OCI-LY1 (cell line): ENCODE results near the gene PCSK5.

Experiments used
- H2AFZ ChIP-seq: fragments of 200-600 bp; sonication (generic), shearing (Covaris generic); 2 replicates; pipeline ENCODE4 v1.6.0; 2014; ENCODE audit warnings: antibody characterized with exemption, mild to moderate bottlenecking, low read length
- H3F3A ChIP-seq: fragments of 200-600 bp; sonication (generic), shearing (Covaris generic); 2 replicates; pipeline ENCODE4 v1.6.0; 2014; ENCODE audit warnings: mild to moderate bottlenecking, antibody characterized with exemption, low read length, moderate library complexity; ENCODE audit not compliant: insufficient read depth
- H3K27ac ChIP-seq: fragments of 200-600 bp; sonication (generic); 2 replicates; pipeline ENCODE4 v1.5.1; 2014; ENCODE audit warnings: low read length, mixed run types, mild to moderate bottlenecking, low read depth; ENCODE audit not compliant: poor library complexity, severe bottlenecking
- H3K27me3 ChIP-seq: fragments of 200-600 bp; sonication (generic); 2 replicates; pipeline ENCODE4 v1.6.0; 2014; ENCODE audit warnings: antibody characterized with exemption, mild to moderate bottlenecking, low read length, moderate library complexity; ENCODE audit not compliant: insufficient read depth
- H3K36me3 ChIP-seq: fragments of 200-600 bp; sonication (generic); 2 replicates; pipeline ENCODE4 v1.6.1; 2014; ENCODE audit warnings: mild to moderate bottlenecking, antibody characterized with exemption, low read length, moderate library complexity, mixed read lengths; ENCODE audit not compliant: insufficient read depth
- H3K4me1 ChIP-seq: fragments of 200-600 bp; sonication (generic); 2 replicates; pipeline ENCODE4 v1.5.1; 2014; ENCODE audit warnings: mild to moderate bottlenecking, low read length, moderate library complexity; ENCODE audit not compliant: insufficient read depth, severe bottlenecking
- H3K4me2 ChIP-seq: fragments of 200-600 bp; sonication (generic), shearing (Covaris generic); 2 replicates; pipeline ENCODE4 v1.6.1; 2014; ENCODE audit warnings: low read length
- H3K4me3 ChIP-seq: fragments of 200-600 bp; sonication (generic); 2 replicates; pipeline ENCODE4 v1.5.1; 2014; ENCODE audit warnings: low read length, low read depth, mild to moderate bottlenecking, mixed read lengths; ENCODE audit not compliant: poor library complexity, severe bottlenecking
- H3K79me2 ChIP-seq: fragments of 200-600 bp; shearing (Covaris generic); 2 replicates; pipeline ENCODE4 v1.6.1; 2016; ENCODE audit warnings: mixed run types, low read length, mixed read lengths; ENCODE audit not compliant: insufficient read depth
- H3K9ac ChIP-seq: fragments of 200-600 bp; sonication (generic), shearing (Covaris generic); 2 replicates; pipeline ENCODE4 v1.6.1; 2014; ENCODE audit warnings: mild to moderate bottlenecking, low read length, mixed read lengths
- H3K9me2 ChIP-seq: fragments of 200-600 bp; sonication (generic), shearing (Covaris generic); 2 replicates; pipeline ENCODE4 v1.6.1; 2014; ENCODE audit warnings: low read depth, mild to moderate bottlenecking, low read length, mixed read lengths
- H3K9me3 ChIP-seq: fragments of 200-600 bp; shearing (Covaris generic); 2 replicates; pipeline ENCODE4 v1.6.1; 2014; ENCODE audit warnings: low read length, mixed read lengths
- H4K20me1 ChIP-seq: fragments of 200-600 bp; sonication (generic), shearing (Covaris generic); 2 replicates; pipeline ENCODE4 v1.6.0; 2016; ENCODE audit warnings: mild to moderate bottlenecking, low read length; ENCODE audit not compliant: insufficient read depth
- EZH2 ChIP-seq: fragments of 200-600 bp; sonication (generic), shearing (Covaris generic); IDR thresholded peaks from 2 replicates; pipeline ENCODE4 v1.8.0; 2017; ENCODE audit warnings: borderline replicate concordance, mixed run types, mild to moderate bottlenecking, antibody characterized with exemption, low read length, moderate library complexity, mixed read lengths
- TF ChIP-seq, protein P1 (sequence below): fragments of 200-600 bp; sonication (generic), shearing (Covaris generic); IDR thresholded peaks from 2 replicates; pipeline ENCODE4 v1.5.1; 2017; ENCODE audit warnings: mild to moderate bottlenecking, antibody characterized with exemption, low read length, moderate library complexity, mixed read lengths

PCSK5 gene

DNA sequence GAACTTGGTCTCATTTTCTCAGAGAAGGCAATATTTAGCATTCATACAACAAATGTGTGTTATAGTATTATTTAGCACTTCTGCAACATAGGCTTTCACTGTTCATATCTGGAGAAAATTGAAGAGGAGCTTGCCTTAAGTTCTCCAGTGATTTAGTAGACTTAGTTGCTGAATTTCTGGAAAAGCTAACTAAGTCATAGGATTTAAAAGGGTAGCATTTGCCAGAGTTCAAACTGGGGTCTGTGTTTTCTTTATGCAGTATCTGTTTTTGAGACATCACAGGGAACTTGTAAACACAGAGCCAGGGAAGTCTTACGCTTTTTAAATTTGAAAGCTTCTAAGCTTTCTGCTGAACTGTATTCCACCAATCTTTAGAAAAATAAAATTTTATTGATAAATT, 8.7 kb upstream of the PCSK5 start:
- Histone ChIP-seq H3K36me3 (no peaks in the 10 kb centered on the region), H3K4me3 (no peak overlapping the region), H4K20me1 (no peaks in the 10 kb centered on the region), H3K79me2 (no peaks in the 10 kb centered on the region), H3K27ac (no peak overlapping the region), H3F3A (no peaks in the 10 kb centered on the region), H3K9ac (no peak overlapping the region), H3K27me3 (no peaks in the 10 kb centered on the region), H3K9me2 (no peaks in the 10 kb centered on the region), H3K9me3 (no peaks in the 10 kb centered on the region), H2AFZ (no peak overlapping the region), H3K4me2 (no peak overlapping the region), H3K4me1 (no peaks in the 10 kb centered on the region)
- no peak for TF ChIP-seq EZH2
- TF ChIP-seq, protein P1, sequence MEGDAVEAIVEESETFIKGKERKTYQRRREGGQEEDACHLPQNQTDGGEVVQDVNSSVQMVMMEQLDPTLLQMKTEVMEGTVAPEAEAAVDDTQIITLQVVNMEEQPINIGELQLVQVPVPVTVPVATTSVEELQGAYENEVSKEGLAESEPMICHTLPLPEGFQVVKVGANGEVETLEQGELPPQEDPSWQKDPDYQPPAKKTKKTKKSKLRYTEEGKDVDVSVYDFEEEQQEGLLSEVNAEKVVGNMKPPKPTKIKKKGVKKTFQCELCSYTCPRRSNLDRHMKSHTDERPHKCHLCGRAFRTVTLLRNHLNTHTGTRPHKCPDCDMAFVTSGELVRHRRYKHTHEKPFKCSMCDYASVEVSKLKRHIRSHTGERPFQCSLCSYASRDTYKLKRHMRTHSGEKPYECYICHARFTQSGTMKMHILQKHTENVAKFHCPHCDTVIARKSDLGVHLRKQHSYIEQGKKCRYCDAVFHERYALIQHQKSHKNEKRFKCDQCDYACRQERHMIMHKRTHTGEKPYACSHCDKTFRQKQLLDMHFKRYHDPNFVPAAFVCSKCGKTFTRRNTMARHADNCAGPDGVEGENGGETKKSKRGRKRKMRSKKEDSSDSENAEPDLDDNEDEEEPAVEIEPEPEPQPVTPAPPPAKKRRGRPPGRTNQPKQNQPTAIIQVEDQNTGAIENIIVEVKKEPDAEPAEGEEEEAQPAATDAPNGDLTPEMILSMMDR, result no peak

DNA sequence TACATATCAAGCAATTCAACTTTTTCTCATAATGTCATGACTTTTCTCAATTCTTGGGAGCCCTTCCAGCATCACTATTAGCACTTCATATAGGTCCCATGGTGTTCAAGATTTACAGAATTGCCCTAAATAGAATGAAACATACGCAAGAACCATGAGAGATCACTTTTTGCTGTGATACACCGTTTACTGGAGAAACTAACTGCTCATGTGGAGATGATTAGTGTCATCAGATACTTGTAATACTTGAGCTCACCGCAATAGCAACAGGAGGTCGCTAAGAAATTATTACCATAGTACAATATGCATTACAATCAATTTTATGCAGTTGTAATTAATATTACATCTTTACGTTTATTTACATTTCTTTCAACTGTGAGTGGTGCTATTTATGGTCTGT, 4.8 kb upstream of the PCSK5 start:
- no peak overlapping the region for H3K4me3 ChIP-seq
- H4K20me1 ChIP-seq, result no peaks in the 10 kb centered on the region
- TF ChIP-seq EZH2, result no peak
- TF ChIP-seq, protein P1, result no peak
- no peak overlapping the region for H3K9ac ChIP-seq
- no peak overlapping the region for H3K4me2 ChIP-seq
- H2AFZ ChIP-seq, result no peak overlapping the region
- H3K27ac ChIP-seq, result no peak overlapping the region
- no peaks in the 10 kb centered on the region for H3K79me2 ChIP-seq
- no peaks in the 10 kb centered on the region for H3K36me3 ChIP-seq
- H3K9me3 ChIP-seq, result no peaks in the 10 kb centered on the region
- no peaks in the 10 kb centered on the region for H3F3A ChIP-seq
- no peaks in the 10 kb centered on the region for H3K27me3 ChIP-seq
- H3K4me1 ChIP-seq, result no peaks in the 10 kb centered on the region
- no peaks in the 10 kb centered on the region for H3K9me2 ChIP-seq

DNA sequence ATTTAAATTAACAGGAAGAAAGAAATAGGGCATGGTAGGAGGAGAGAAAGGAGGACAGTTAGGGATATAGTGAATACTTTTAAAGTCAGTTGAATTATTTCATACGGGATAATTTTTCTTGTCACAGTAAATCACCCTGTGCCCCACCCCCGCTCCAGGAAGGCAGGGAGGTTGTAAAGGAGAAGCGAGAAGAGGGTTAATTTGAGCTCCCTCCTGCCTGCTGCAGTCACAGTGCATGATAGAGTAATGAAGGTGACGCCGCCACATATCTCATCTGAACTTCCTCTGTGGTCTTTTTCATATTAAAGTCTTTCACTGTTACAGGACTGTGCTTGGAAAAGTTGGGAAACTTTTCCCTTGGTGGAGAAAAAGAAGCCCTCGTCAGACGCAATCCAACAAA, 896 bp upstream of the PCSK5 start:
- Histone ChIP-seq H3K9me3 (no peaks in the 10 kb centered on the region), H3K9ac (no peak overlapping the region), H3K27ac (no peak overlapping the region)

More for the DNA sequence above, 896 bp upstream of the PCSK5 start:
- H3K79me2 ChIP-seq, result no peaks in the 10 kb centered on the region
- H3K27me3 ChIP-seq, result no peaks in the 10 kb centered on the region
- H3K4me2 ChIP-seq, result no peak overlapping the region
- no peak overlapping the region for H2AFZ ChIP-seq
- TF ChIP-seq EZH2, result no peak
- TF ChIP-seq, protein P1, result no peak
- no peaks in the 10 kb centered on the region for H3F3A ChIP-seq
- no peaks in the 10 kb centered on the region for H3K4me1 ChIP-seq
- no peaks in the 10 kb centered on the region for H3K9me2 ChIP-seq
- H3K36me3 ChIP-seq, result no peaks in the 10 kb centered on the region
- no peaks in the 10 kb centered on the region for H4K20me1 ChIP-seq
- H3K4me3 ChIP-seq, result no peak overlapping the region
